ENCODE data around the gene DCST1.
A peak's percentile ranks its signal among the peaks of the same experiment; 100 is the strongest.

DCST1 gene

GRCh38 chr1:155051777-155052398 is 18.3 kb downstream of the DCST1 start:
- peak in 1 of 2 experiments; percentile 37 for DNase-seq (ENCODE audit: low read depth in 2 of 2)

GRCh38 chr1:155052439-155053395 is 19.1 kb downstream of the DCST1 start:
- no peak for DNase-seq (ENCODE audit: low read depth in 2 of 2)

GRCh38 chr1:155053531-155054105 is 20.0 kb downstream of the DCST1 start:
- DNase-seq (ENCODE audit: low read depth in 2 of 2) = no peak

- DNase-seq (ENCODE audit: low read depth in 2 of 2) = no peak
Observed at GRCh38 chr1:155057104-155057503, 23.5 kb downstream of the DCST1 start.

- no peak for DNase-seq (ENCODE audit: low read depth in 2 of 2)
Observed at GRCh38 chr1:155057788-155058211, 24.2 kb downstream of the DCST1 start.

- no peak for DNase-seq (ENCODE audit: low read depth in 2 of 2)
Observed at GRCh38 chr1:155060736-155061135, 27.1 kb downstream of the DCST1 start.

GRCh38 chr1:155061381-155062150 is 27.9 kb downstream of the DCST1 start:
- DNase-seq (ENCODE audit: low read depth in 2 of 2) = peak; percentile 84 to 97

- no peak for DNase-seq (ENCODE audit: low read depth in 2 of 2)
Observed at GRCh38 chr1:155062151-155062686, 28.6 kb downstream of the DCST1 start.

GRCh38 chr1:155062702-155063411 is 29.2 kb downstream of the DCST1 start:
- peak; percentile 52 to 78 for DNase-seq (ENCODE audit: low read depth in 2 of 2)

- DNase-seq (ENCODE audit: low read depth in 2 of 2) = peak; percentile 59 to 82
Observed at GRCh38 chr1:155063550-155064110, 30.0 kb downstream of the DCST1 start, which contains the start of gene EFNA4. Gene EFNA4 (plus strand): TSS chr1:155063740. CDS start chr1:155063824, 84 bp downstream.

- DNase-seq (ENCODE audit: low read depth in 2 of 2) = no peak
Observed at GRCh38 chr1:155064111-155064831, 30.6 kb downstream of the DCST1 start.

GRCh38 chr1:155064832-155065429 is 31.3 kb downstream of the DCST1 start:
- DNase-seq (ENCODE audit: low read depth in 2 of 2) = no peak

GRCh38 chr1:155066777-155067176 is 33.2 kb downstream of the DCST1 start:
- no peak for DNase-seq (ENCODE audit: low read depth in 2 of 2)

GRCh38 chr1:155068599-155068998 is 35.0 kb downstream of the DCST1 start:
- DNase-seq (ENCODE audit: low read depth in 2 of 2) = no peak

GRCh38 chr1:155069551-155070157 is 36.0 kb downstream of the DCST1 start:
- no peak for DNase-seq (ENCODE audit: low read depth in 2 of 2)

GRCh38 chr1:155070158-155070621 is 36.6 kb downstream of the DCST1 start:
- no peak for DNase-seq (ENCODE audit: low read depth in 2 of 2)

- DNase-seq (ENCODE audit: low read depth in 2 of 2) = peak; percentile 59 to 72
Observed at GRCh38 chr1:155070721-155071569, 37.3 kb downstream of the DCST1 start.

- no peak for DNase-seq (ENCODE audit: low read depth in 2 of 2)
Observed at GRCh38 chr1:155071701-155072100, 38.1 kb downstream of the DCST1 start.
